Trophoblast cell (in vitro differentiated cells and primary cell): ENCODE data around the gene MAML3.
A peak's percentile ranks its signal among the peaks of the same experiment; 100 is the strongest.

Experiments
- DNase-seq, 2 donors: peaks; one replicate each; pipeline ENCODE4 v3.0.0-alpha.2; 2016
- H2AFZ ChIP-seq: 2 replicates; pipeline ENCODE4 v1.6.1; 2013; ENCODE audit warnings: low read length, moderate library complexity, mild to moderate bottlenecking; ENCODE audit not compliant: insufficient read depth, poor library complexity
- H2AK5ac ChIP-seq: 2 replicates; pipeline ENCODE4 v1.6.1; 2013; ENCODE audit warnings: mild to moderate bottlenecking, low read length
- H2BK120ac ChIP-seq: 2 replicates; pipeline ENCODE4 v1.6.1; 2013; ENCODE audit warnings: low read length, mild to moderate bottlenecking, moderate library complexity; ENCODE audit not compliant: insufficient read depth, poor library complexity
- H2BK12ac ChIP-seq: 2 replicates; pipeline ENCODE4 v1.6.1; 2013; ENCODE audit warnings: mild to moderate bottlenecking, low read length, moderate library complexity
- H2BK5ac ChIP-seq: 2 replicates; pipeline ENCODE4 v1.6.1; 2013; ENCODE audit warnings: low read length, low read depth, moderate library complexity, mild to moderate bottlenecking; ENCODE audit not compliant: poor library complexity
- H3K14ac ChIP-seq: 2 replicates; pipeline ENCODE4 v1.6.1; 2013; ENCODE audit warnings: mild to moderate bottlenecking, low read length
- H3K18ac ChIP-seq: 2 replicates; pipeline ENCODE4 v1.6.1; 2013; ENCODE audit warnings: mild to moderate bottlenecking, low read length
- H3K23ac ChIP-seq: 2 replicates; pipeline ENCODE4 v1.6.1; 2013; ENCODE audit warnings: low read length
- H3K27ac ChIP-seq: 2 replicates; pipeline ENCODE4 v1.5.1; 2013; ENCODE audit warnings: low read depth, mild to moderate bottlenecking, inconsistent platforms, low read length, moderate library complexity
- H3K27me3 ChIP-seq: 2 replicates; pipeline ENCODE4 v1.6.1; 2013; ENCODE audit warnings: inconsistent platforms, mild to moderate bottlenecking, low read length, moderate library complexity; ENCODE audit not compliant: insufficient read depth
- H3K36me3 ChIP-seq, 2 experiments: 1 replicate in 1 of 2; 2 replicates in 1 of 2; pipeline ENCODE4 v1.6.1; 2013; ENCODE audit warnings: low read length in 2 of 2, mild to moderate bottlenecking in 2 of 2, moderate library complexity in 1 of 2; ENCODE audit not compliant: insufficient read depth in 2 of 2, control insufficient read depth in 1 of 2
- H3K4ac ChIP-seq: 2 replicates; pipeline ENCODE4 v1.6.1; 2013; ENCODE audit warnings: low read depth, mild to moderate bottlenecking, low read length, moderate library complexity
- H3K4me1 ChIP-seq, 2 experiments: 1 replicate in 1 of 2; 2 replicates in 1 of 2; pipeline ENCODE4 v1.6.1; 2013; ENCODE audit warnings: low read length in 2 of 2, mild to moderate bottlenecking in 2 of 2, moderate library complexity in 1 of 2; ENCODE audit not compliant: insufficient read depth in 2 of 2, control insufficient read depth in 1 of 2
- H3K4me2 ChIP-seq: 2 replicates; pipeline ENCODE4 v1.6.1; 2013; ENCODE audit warnings: inconsistent platforms, mild to moderate bottlenecking, low read length, moderate library complexity
- H3K4me3 ChIP-seq: 2 replicates; pipeline ENCODE4 v1.5.1; 2013; ENCODE audit warnings: mild to moderate bottlenecking, low read depth, low read length, inconsistent platforms
- H3K79me1 ChIP-seq: one replicate; pipeline ENCODE4 v1.6.1; 2013; ENCODE audit warnings: low read length
- H3K79me2 ChIP-seq: 2 replicates; pipeline ENCODE4 v1.6.1; 2013; ENCODE audit warnings: low read length, mild to moderate bottlenecking; ENCODE audit not compliant: control insufficient read depth, insufficient read depth, poor library complexity
- H3K9ac ChIP-seq: 2 replicates; pipeline ENCODE4 v1.6.1; 2013; ENCODE audit warnings: mild to moderate bottlenecking, low read length
- H3K9me3 ChIP-seq: 2 replicates; pipeline ENCODE4 v1.6.1; 2013; ENCODE audit warnings: low read depth, mild to moderate bottlenecking, control low read depth, inconsistent platforms, low read length; ENCODE audit not compliant: insufficient read depth
- H4K12ac ChIP-seq: 2 replicates; pipeline ENCODE4 v1.6.1; 2013; ENCODE audit warnings: low read depth, mild to moderate bottlenecking, low read length, moderate library complexity
- H4K8ac ChIP-seq: 2 replicates; pipeline ENCODE4 v1.6.1; 2013; ENCODE audit warnings: low read depth, mild to moderate bottlenecking, low read length, moderate library complexity
- H4K91ac ChIP-seq: one replicate; pipeline ENCODE4 v1.6.1; 2013; ENCODE audit warnings: low read depth, mild to moderate bottlenecking, low read length, moderate library complexity
- WGBS: extraction: QIAGEN DNeasy Blood & Tissue Kit; methylation state at CpG from one replicate; pipeline ENCODE4 v1.1.7; 2013; ENCODE audit warnings: missing lambda C conversion rate; ENCODE audit not compliant: insufficient read length, insufficient coverage; ENCODE audit errors: extremely low coverage; 5-methylcytosine and 5-hydroxymethylcytosine counted together

Gene MAML3

DNA sequence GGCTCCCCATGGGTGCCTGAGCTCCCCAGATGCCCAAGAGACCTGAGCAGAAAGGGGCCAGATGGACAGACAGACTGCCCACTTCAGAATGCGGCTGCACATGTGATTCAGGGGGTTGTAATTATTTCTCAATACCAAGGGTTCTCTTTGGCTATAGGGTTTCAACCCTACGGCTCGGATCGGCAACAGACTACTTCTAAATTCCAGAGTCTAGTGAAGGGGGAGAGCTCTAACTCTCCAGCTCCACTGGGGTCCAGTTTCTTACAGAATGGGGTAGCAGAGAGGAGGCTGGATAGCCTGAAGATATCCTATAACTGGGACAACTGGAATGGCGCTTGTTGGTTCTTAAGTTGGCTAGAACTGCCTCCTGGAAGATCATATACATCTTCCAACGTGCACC, 352.1 kb downstream of the MAML3 start:
- Histone ChIP-seq H3K79me1 (peaks cover 1% of the 10 kb centered on the region), H2BK5ac (no peak overlapping the region)
- no CpG with 5 or more reads among the region's 6 CpGs for WGBS

GRCh38 chr4:139800082-139800481, 353.9 kb downstream of the MAML3 start:
- H3K79me1 ChIP-seq, result peaks cover 1% of the 10 kb centered on the region

More for the DNA sequence above, 352.1 kb downstream of the MAML3 start:
- Histone ChIP-seq H4K8ac (no peak overlapping the region), H3K27me3 (no peaks in the 10 kb centered on the region), H3K18ac (no peak overlapping the region), H3K36me3 (peaks cover 0 to 2% of the 10 kb centered on the region in 2 experiments), H3K23ac (no peak overlapping the region), H3K9ac (no peak overlapping the region), H3K14ac (no peak overlapping the region), H3K27ac (no peak overlapping the region), H3K79me2 (no peaks in the 10 kb centered on the region), H4K91ac (no peak overlapping the region), H2AK5ac (no peak overlapping the region), H3K4me1 (no peaks in the 10 kb centered on the region), H3K9me3 (no peaks in the 10 kb centered on the region), H3K4ac (no peak overlapping the region), H2BK12ac (no peak overlapping the region), H2BK120ac (no peak overlapping the region), H3K4me3 (no peak overlapping the region), H2AFZ (no peak overlapping the region), H4K12ac (no peak overlapping the region), H3K4me2 (no peak overlapping the region)
- DNase-seq, result no peak

GRCh38 chr4:139799615-139800014, 354.4 kb downstream of the MAML3 start:
- no peaks in the 10 kb centered on the region for H3K4me1 ChIP-seq
- H2BK5ac ChIP-seq, result no peak overlapping the region
- no peak overlapping the region for H3K18ac ChIP-seq
- no peak overlapping the region for H3K9ac ChIP-seq
- no peak overlapping the region for H2BK120ac ChIP-seq
- no peak overlapping the region for H3K4ac ChIP-seq
- no peak for DNase-seq
- no peak overlapping the region for H3K14ac ChIP-seq
- no peaks in the 10 kb centered on the region for H3K27me3 ChIP-seq
- peaks cover 1% of the 10 kb centered on the region for H3K79me1 ChIP-seq
- no peak overlapping the region for H2AK5ac ChIP-seq
- H3K9me3 ChIP-seq, result no peaks in the 10 kb centered on the region
- no peaks in the 10 kb centered on the region for H3K79me2 ChIP-seq
- H2AFZ ChIP-seq, result no peak overlapping the region
- H4K91ac ChIP-seq, result no peak overlapping the region
- no peak overlapping the region for H4K8ac ChIP-seq
- peaks cover 0 to 2% of the 10 kb centered on the region in 2 experiments for H3K36me3 ChIP-seq
- H4K12ac ChIP-seq, result no peak overlapping the region
- no peak overlapping the region for H2BK12ac ChIP-seq
- H3K23ac ChIP-seq, result no peak overlapping the region
- H3K4me3 ChIP-seq, result no peak overlapping the region
- H3K4me2 ChIP-seq, result no peak overlapping the region
- no peak overlapping the region for H3K27ac ChIP-seq

More at GRCh38 chr4:139800082-139800481, 353.9 kb downstream of the MAML3 start:
- Histone ChIP-seq H3K9me3 (no peaks in the 10 kb centered on the region), H3K27me3 (no peaks in the 10 kb centered on the region), H3K23ac (no peak overlapping the region), H3K4me1 (no peaks in the 10 kb centered on the region), H3K4ac (no peak overlapping the region), H3K36me3 (peaks cover 0 to 2% of the 10 kb centered on the region in 2 experiments), H4K8ac (no peak overlapping the region), H3K18ac (no peak overlapping the region), H2BK120ac (no peak overlapping the region), H3K4me3 (no peak overlapping the region), H2BK5ac (no peak overlapping the region), H2AK5ac (no peak overlapping the region), H3K14ac (no peak overlapping the region), H3K9ac (no peak overlapping the region), H4K91ac (no peak overlapping the region), H3K79me2 (no peaks in the 10 kb centered on the region), H2AFZ (no peak overlapping the region), H2BK12ac (no peak overlapping the region), H4K12ac (no peak overlapping the region), H3K27ac (no peak overlapping the region), H3K4me2 (no peak overlapping the region)
- no peak for DNase-seq
- WGBS, result no CpG with 5 or more reads among the region's 4 CpGs

DNA sequence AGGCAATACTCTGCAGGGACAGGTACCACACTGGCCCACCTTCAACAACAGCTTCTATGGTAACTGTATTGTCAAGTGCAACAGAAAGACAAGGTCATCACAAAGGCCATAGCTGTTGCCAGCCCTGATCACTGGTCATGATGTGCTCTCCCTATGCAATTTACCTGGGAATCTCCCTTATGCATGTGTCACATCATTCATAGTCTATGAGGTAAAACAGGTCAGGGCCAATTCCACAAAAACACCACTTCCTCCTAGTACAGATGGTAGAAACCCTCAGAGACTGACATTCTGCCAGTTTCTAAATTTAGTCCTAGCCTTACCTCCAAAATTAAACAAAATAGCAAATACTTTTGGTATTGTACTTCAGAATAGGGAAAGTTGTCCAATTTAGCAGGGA, 355.5 kb downstream of the MAML3 start:
- no peak overlapping the region for H3K4ac ChIP-seq
- H2BK5ac ChIP-seq, result no peak overlapping the region
- H3K23ac ChIP-seq, result no peak overlapping the region
- H4K8ac ChIP-seq, result no peak overlapping the region
- H3K79me2 ChIP-seq, result no peaks in the 10 kb centered on the region
- H3K79me1 ChIP-seq, result no peaks in the 10 kb centered on the region
- no peak overlapping the region for H4K91ac ChIP-seq
- H4K12ac ChIP-seq, result no peak overlapping the region
- no peak overlapping the region for H2AK5ac ChIP-seq
- H3K9ac ChIP-seq, result no peak overlapping the region
- H3K18ac ChIP-seq, result no peak overlapping the region
- H3K27ac ChIP-seq, result no peak overlapping the region
- H3K14ac ChIP-seq, result no peak overlapping the region
- H3K4me3 ChIP-seq, result no peak overlapping the region
- DNase-seq, result peak in 1 of 2 donors; percentile 30
- no peak overlapping the region for H2BK12ac ChIP-seq
- H2BK120ac ChIP-seq, result no peak overlapping the region
- H3K4me2 ChIP-seq, result no peak overlapping the region
- H2AFZ ChIP-seq, result no peak overlapping the region
- H3K9me3 ChIP-seq, result no peaks in the 10 kb centered on the region
- H3K27me3 ChIP-seq, result no peaks in the 10 kb centered on the region
- no peaks in the 10 kb centered on the region for H3K4me1 ChIP-seq
- no peaks in the 10 kb centered on the region for H3K36me3 ChIP-seq
